Fibroblast of mammary gland (primary cell): ENCODE measurements around the gene ZNF440.

Experiments
- DNase-seq: peaks from one replicate; pipeline ENCODE4 v3.0.0-alpha.2; 2010; ENCODE audit warnings: low read depth
- H3K4me3 ChIP-seq: 2 replicates; pipeline ENCODE4 v1.5.1; 2011; ENCODE audit warnings: low read depth, mild to moderate bottlenecking, low read length, moderate library complexity; ENCODE audit not compliant: control insufficient read depth
- CTCF ChIP-seq: conservative IDR thresholded peaks from 2 replicates; pipeline ENCODE4 v1.5.1; 2011; ENCODE audit warnings: low read depth, low read length, inconsistent platforms; ENCODE audit not compliant: control insufficient read depth, insufficient read depth

The ZNF440 gene

GRCh38 chr19:11781295-11782057, 32.6 kb upstream of the ZNF440 start:
- H3K4me3 ChIP-seq: no peak overlapping the region
- no peak for TF ChIP-seq CTCF
- DNase-seq: peak; percentile 17

- no peak overlapping the region for H3K4me3 ChIP-seq
- no peak for DNase-seq
- TF ChIP-seq CTCF: no peak
Observed at GRCh38 chr19:11783767-11784166, 30.3 kb upstream of the ZNF440 start.

GRCh38 chr19:11784356-11784755, 29.7 kb upstream of the ZNF440 start:
- H3K4me3 ChIP-seq: no peak overlapping the region
- no peak for DNase-seq
- no peak for TF ChIP-seq CTCF

GRCh38 chr19:11787536-11787935, 26.5 kb upstream of the ZNF440 start:
- no peak for DNase-seq
- TF ChIP-seq CTCF: no peak
- no peak overlapping the region for H3K4me3 ChIP-seq

GRCh38 chr19:11792942-11793341, 21.1 kb upstream of the ZNF440 start:
- DNase-seq: no peak
- no peak overlapping the region for H3K4me3 ChIP-seq
- no peak for TF ChIP-seq CTCF

- TF ChIP-seq CTCF: peak; percentile 81
- no peak overlapping the region for H3K4me3 ChIP-seq
- peak; percentile 90 for DNase-seq
Observed at GRCh38 chr19:11797491-11797890, 16.6 kb upstream of the ZNF440 start.
